GM12872 (cell line): ENCODE measurements around the gene PPP6R1.

Experiments
- TF ChIP-seq, protein P1 (sequence below): IDR thresholded peaks from 3 replicates; pipeline ENCODE4 v1.5.1; 2011; ENCODE audit warnings: low read depth, mild to moderate bottlenecking, low read length, moderate library complexity; ENCODE audit not compliant: insufficient read depth

Gene PPP6R1

DNA sequence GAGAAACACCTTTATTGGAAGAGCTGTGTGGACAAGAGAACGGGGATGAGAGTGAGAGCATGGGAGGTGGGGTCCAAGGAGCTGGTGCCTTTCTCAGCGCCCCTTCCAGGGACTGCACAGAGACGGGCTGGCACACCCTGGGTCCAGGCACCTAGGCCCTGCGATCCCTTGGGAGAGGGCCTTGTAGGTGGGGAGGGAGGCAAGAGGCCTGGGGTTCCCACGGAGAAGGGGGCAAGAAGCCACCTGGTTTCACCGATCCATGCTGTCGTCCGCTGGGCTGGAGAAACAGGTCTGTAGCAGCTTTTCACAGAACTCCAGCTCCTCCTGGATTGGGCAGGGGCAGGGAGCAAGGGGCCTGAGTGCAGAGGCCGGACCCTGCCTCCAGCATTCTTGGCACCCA is 3.5 kb upstream of the PPP6R1 start:
- TF ChIP-seq, protein P1, sequence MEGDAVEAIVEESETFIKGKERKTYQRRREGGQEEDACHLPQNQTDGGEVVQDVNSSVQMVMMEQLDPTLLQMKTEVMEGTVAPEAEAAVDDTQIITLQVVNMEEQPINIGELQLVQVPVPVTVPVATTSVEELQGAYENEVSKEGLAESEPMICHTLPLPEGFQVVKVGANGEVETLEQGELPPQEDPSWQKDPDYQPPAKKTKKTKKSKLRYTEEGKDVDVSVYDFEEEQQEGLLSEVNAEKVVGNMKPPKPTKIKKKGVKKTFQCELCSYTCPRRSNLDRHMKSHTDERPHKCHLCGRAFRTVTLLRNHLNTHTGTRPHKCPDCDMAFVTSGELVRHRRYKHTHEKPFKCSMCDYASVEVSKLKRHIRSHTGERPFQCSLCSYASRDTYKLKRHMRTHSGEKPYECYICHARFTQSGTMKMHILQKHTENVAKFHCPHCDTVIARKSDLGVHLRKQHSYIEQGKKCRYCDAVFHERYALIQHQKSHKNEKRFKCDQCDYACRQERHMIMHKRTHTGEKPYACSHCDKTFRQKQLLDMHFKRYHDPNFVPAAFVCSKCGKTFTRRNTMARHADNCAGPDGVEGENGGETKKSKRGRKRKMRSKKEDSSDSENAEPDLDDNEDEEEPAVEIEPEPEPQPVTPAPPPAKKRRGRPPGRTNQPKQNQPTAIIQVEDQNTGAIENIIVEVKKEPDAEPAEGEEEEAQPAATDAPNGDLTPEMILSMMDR: no peak

DNA sequence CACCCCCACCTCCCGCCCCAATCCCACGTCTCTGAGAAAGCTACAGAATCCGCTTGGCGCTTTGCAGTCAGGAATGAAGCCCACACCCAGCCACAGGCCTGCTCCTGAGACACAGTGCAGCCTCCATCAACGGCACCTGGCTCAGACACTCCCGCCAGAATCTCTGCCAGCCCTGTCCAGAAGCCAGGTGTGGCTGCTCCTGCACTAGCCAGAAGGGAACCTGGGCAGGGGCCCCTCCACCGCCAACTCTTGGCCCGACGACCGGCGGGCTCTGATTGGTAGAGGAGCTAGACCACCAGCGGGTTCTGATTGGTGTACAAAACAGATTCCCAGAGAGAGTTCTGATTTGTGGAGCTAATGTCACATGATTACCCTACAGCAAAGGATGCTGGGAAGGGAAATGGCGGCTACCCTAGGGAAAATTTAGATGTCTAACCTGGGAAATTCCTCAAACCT is 2.9 kb upstream of the PPP6R1 start:
- TF ChIP-seq, protein P1: no peak

DNA sequence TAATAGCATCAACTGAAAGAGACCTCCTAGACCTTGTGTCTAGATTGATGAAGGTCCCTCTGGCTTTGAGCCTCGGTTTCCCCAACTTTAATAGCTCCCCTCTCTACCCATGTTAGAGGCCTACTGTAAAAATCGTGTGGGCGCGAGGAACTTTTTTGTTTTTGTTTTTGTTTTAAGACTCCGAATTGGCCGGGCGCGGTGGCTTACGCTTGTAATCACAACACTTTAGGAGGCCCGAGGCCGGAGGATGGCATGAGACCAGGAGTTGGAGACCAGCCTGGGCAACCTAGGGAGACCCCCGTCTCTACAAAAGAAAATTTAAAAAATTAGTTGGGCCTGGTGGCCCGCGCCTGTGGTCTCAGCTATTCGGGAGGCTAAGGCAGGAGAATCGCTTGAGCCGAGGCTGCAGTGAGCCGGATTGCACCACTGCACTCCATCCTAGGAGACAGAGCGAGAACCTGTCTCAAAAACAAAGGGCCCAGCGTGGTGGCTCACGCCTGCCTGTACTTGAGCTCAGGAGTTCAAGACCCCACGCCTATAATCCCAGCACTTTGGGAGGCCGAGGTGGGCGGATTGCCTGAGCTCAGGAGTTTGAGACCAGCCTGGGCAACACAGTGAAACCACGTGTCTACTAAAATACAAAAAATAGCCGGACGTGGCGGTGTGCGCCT is 858 bp upstream of the PPP6R1 start:
- TF ChIP-seq, protein P1: no peak

DNA sequence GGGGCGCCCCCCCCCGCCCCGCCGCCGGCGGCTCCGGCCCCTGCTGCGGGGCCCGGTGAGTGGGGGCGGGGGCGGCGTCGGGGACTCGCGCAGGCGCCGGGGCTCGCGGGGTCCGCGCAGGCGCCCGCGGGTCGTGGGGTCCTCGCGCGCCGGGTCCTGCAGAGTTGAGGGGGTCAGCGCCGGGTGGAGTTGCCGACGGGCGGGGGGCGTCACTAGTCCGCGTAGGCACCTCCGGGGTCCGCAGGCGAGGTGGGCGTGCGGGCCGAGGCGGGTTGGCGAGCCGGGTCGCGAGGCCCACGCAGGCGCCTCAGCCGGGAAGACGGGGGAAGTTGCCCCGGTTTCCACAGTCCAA is 365 bp downstream of the PPP6R1 start:
- TF ChIP-seq, protein P1: no peak

DNA sequence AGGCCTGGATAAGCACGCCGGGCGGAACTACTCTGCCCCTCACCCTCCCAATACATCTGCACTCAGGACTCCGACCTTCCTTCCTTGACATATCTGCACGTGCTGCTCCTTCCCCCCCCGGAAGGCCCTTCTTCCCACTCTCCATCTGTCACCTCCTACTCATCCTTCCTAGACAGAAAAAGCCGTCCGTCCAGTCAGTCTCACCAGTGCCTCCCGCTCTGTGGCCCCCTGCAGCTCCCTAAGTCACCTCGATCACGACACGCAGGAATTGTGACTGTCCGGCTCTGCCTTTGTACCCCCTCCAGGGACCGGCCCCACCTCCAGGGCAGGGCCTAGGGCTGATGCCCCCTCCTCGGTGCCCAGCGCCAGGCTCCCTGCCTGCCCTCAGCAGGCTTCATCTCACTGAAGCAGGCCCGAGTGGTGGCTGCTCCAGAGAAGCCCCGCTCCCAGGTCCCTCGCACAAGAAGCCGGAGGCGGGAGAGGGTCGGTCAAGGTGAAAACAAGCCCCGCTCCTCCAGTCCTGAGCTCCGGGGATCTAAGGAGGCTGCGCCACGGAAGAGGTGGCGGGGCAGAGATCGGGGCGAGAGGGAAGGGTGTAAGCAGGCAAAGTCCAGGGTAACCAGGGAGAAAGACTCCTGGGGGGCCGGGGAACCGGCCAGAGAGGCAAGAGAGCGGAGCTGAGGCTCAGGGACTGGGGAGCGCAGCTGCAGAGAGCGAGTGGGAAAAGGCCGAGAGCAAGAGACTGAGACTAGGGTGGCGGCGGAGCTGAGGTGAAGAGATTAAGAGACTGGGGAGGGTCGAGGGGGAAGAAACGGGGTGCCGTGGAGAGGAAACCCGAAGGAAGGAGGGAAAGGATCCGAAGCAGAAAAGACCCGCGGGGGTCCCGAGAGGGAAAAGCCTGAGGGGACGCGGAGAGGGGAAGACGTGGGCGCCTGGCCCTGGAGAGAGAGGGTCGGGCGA is 1.1 kb downstream of the PPP6R1 start:
- TF ChIP-seq, protein P1: no peak

DNA sequence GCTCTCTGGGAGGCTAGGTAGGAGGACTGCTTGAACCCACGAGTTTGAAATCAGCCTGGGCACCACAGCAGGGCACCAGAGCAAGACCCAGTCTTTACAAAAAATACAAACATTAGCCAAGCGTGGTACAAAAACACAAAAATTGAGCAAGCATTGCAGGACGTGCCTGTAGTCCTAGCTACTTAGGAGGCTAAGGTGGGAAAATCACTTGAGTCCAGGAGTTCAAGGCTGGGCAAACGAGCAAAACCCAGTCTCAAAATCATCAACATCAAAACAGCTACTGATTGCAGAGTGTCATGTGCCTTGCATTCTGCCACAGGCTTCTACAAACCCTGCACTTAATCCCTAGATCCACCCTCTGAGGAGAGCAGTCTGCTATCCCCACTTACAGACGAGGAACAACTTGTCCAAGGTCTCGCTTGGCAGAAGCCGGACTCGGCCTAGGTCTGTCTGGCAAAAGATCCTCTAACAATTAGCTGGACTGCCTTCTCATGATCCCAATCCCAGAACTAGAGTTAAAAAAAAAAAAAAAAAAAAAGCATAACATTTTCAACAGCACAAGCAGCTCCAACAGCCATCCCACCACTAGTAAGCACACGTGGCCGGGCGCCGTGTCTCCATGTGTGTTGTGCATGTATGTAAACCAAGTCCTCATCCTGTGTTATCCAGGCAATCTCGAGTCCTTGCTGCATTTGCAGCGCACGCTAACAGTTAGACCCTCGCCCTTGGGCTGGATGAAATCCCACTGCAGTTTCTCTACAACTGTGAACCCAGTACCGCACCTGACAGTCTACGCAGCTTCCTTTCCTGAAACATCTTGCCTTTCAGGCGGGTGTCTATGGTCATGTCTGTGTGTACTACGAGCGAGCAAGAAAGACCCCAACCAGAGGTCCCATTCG is 2.0 kb downstream of the PPP6R1 start:
- TF ChIP-seq, protein P1: no peak
